CD8-positive, alpha-beta memory T cell (primary cell): ENCODE results near the gene SPRED2. TPM values are rescaled to one million over a fixed set of nuclear protein-coding genes. Genes with fewer than 3 reads are reported as not detected.
A peak's percentile ranks its signal among the peaks of the same experiment; 100 is the strongest.

Source experiments
- CTCF ChIA-PET: fragments of 350-600 bp; sonication (Branson Sonifier 250); formaldehyde crosslinking; loops from one replicate; lab custom pipeline; 2021; ENCODE audit warnings: antibody characterized with exemption; lab: Charles Lee
- POLR2A ChIA-PET: fragments of 350-600 bp; sonication (Branson Sonifier 250); formaldehyde crosslinking; loops from one replicate; lab custom pipeline; 2021; ENCODE audit warnings: antibody characterized with exemption; lab: Charles Lee
- DNase-seq, 5 donors: peaks; one replicate each; pipeline versions ENCODE4 v3.0.0 to v3.0.0-alpha.2; 2020 to 2022; ENCODE audit warnings: mixed read lengths in 1 of 5
- H3K27ac ChIP-seq: one replicate; pipeline ENCODE4 v1.7.0; 2013; ENCODE audit warnings: low read depth, mild to moderate bottlenecking, low read length, moderate library complexity
- H3K27me3 ChIP-seq: 2 replicates; pipeline ENCODE4 v1.7.0; 2013; ENCODE audit warnings: low read length, mild to moderate bottlenecking; ENCODE audit not compliant: insufficient read depth, poor library complexity, severe bottlenecking
- H3K36me3 ChIP-seq: 2 replicates; pipeline ENCODE4 v1.7.0; 2013; ENCODE audit warnings: mild to moderate bottlenecking, low read length, moderate library complexity; ENCODE audit not compliant: insufficient read depth
- H3K4me1 ChIP-seq: 2 replicates; pipeline ENCODE4 v1.7.0; 2013; ENCODE audit warnings: mild to moderate bottlenecking, low read length, moderate library complexity; ENCODE audit not compliant: insufficient read depth
- H3K4me3 ChIP-seq: 2 replicates; pipeline ENCODE4 v1.7.0; 2013; ENCODE audit warnings: mild to moderate bottlenecking, low read length
- H3K9me3 ChIP-seq: 2 replicates; pipeline ENCODE4 v1.7.0; 2013; ENCODE audit warnings: mild to moderate bottlenecking, low read length
- H3K27ac Mint-ChIP-seq, 8 donors: one replicate each; pipeline ENCODE4 v1.8.0; 2020 to 2021; ENCODE audit warnings: mixed read lengths in 8 of 8, mild to moderate bottlenecking in 6 of 8, inconsistent platforms in 3 of 8, moderate library complexity in 3 of 8
- H3K27me3 Mint-ChIP-seq, 2 donors: one replicate each; pipeline ENCODE4 v1.8.0; 2020 to 2021; ENCODE audit warnings: mixed read lengths in 2 of 2, mild to moderate bottlenecking in 1 of 2, moderate library complexity in 1 of 2
- H3K36me3 Mint-ChIP-seq, 3 donors: one replicate each; pipeline ENCODE4 v1.8.0; 2020 to 2021; ENCODE audit warnings: mixed read lengths in 3 of 3, inconsistent platforms in 1 of 3, mild to moderate bottlenecking in 1 of 3
- H3K4me1 Mint-ChIP-seq, 3 donors: one replicate each; pipeline ENCODE4 v1.8.0; 2020 to 2021; ENCODE audit warnings: mixed read lengths in 3 of 3, inconsistent platforms in 1 of 3, mild to moderate bottlenecking in 1 of 3
- H3K4me3 Mint-ChIP-seq, 7 donors: one replicate each; pipeline ENCODE4 v1.8.0; 2020 to 2021; ENCODE audit warnings: mixed read lengths in 7 of 7, mild to moderate bottlenecking in 6 of 7, moderate library complexity in 4 of 7, inconsistent platforms in 2 of 7
- H3K9me3 Mint-ChIP-seq, 5 donors: one replicate each; pipeline ENCODE4 v1.8.0; 2020 to 2022; ENCODE audit warnings: mixed read lengths in 5 of 5, mild to moderate bottlenecking in 3 of 5, moderate library complexity in 2 of 5, inconsistent platforms in 1 of 5
- polyA plus RNA-seq: library from polyadenylated mRNA; unstranded; fragments of 300-500 nt; fragmentation: Illumina TruSeq; gene quantifications from one replicate; pipeline ENCODE4 v1.2.3, GENCODE V29; 2021
- total RNA-seq, 2 experiments: library from RNA; stranded (reverse); gene quantifications; one replicate each; pipeline ENCODE4 v1.2.3, GENCODE V29; 2021

The SPRED2 gene
- total and polyA plus RNA-seq, 3 experiments from 2014 or later = 1.3 to 4.0 (median 3.0) TPM

GRCh38 chr2:65313954-65314256, 118.5 kb downstream of the SPRED2 start:
- Mint-ChIP-seq H3K4me3 (no peak overlapping the region), H3K27me3 (no peaks in the 10 kb centered on the region), H3K36me3 (peaks cover 0 to 7% (median 7%) of the 10 kb centered on the region in 3 donors), H3K27ac (no peak overlapping the region), H3K9me3 (no peaks in the 10 kb centered on the region), H3K4me1 (no peaks in the 10 kb centered on the region)
- ChIA-PET CTCF (no interaction called here), POLR2A (no interaction called here)
- H3K9me3 ChIP-seq = no peaks in the 10 kb centered on the region
- H3K27ac ChIP-seq = no peak overlapping the region
- no peaks in the 10 kb centered on the region for H3K27me3 ChIP-seq
- no peak for DNase-seq
- no peaks in the 10 kb centered on the region for H3K4me1 ChIP-seq
- H3K36me3 ChIP-seq = no peaks in the 10 kb centered on the region
- H3K4me3 ChIP-seq = no peak overlapping the region

DNA sequence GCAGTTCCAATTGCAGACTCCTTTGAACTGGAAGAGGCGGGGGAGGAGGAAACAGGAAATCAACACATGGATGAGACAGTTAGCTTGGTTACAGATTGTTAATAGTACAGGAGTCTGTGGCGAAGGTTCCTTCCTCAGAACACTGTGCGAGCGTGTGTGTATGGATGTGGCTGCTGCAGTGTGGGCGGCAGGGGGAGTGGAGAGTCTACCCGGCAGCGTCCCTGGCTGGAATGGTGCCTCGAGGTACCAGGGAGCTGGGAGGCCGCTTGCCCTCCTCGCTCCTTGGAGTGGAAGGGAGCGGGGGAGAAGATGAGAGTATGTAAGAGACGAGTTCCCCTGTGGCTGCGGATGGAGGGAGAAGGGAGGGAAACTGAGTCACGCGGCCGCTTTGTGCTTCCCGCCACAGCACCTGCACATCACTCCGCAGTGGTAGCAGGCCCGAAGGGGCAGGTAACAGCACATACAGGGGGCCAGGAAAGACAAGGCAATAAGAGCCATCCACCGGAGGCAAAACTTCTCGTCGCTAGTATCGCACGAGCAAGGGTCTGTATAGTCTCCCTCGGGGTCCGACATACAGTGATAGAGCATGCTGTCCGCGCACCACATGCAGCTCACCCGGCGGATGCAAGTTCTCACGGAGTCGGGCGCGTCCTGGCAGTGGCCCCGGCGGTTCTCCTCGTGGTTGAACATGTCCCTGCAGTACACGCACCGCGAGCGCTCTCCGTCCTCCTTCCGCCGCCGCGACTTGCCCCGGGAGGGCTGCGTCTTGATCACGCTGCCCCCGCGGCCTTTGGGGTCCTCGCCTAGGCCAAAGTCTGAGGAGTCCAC, 119.1 kb downstream of the SPRED2 start:
- POLR2A ChIA-PET = no interaction called here
- Histone ChIP-seq H3K4me1 (no peaks in the 10 kb centered on the region), H3K27me3 (no peaks in the 10 kb centered on the region), H3K27ac (no peak overlapping the region), H3K9me3 (no peaks in the 10 kb centered on the region), H3K36me3 (no peaks in the 10 kb centered on the region), H3K4me3 (no peak overlapping the region)
- Mint-ChIP-seq H3K4me1 (no peaks in the 10 kb centered on the region), H3K9me3 (no peaks in the 10 kb centered on the region), H3K36me3 (peaks cover 0 to 7% (median 7%) of the 10 kb centered on the region in 3 donors), H3K27me3 (no peaks in the 10 kb centered on the region), H3K4me3 (no peak overlapping the region), H3K27ac (no peak overlapping the region)
- DNase-seq = no peak
- CTCF ChIA-PET = no interaction called here

DNA sequence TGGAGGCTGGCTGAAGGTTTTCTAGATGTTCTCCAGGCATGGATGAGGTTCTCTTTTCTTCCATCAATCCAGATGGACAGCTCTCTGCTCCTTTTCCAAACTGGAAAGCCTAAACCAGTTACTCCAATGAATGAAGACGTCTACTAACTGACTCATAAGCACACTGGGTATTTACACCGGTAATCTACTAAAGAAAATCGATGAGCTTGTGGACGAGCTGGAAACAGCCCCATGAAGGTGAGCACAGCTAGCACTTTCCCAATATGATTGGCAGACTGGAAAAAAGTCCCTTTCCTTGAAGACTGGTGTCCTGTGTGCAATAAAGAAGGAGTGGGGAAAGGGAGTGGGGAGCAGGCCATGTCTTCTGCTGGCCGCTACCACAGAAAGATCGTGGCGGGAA, 120.8 kb downstream of the SPRED2 start:
- Mint-ChIP-seq H3K4me1 (no peaks in the 10 kb centered on the region), H3K9me3 (no peaks in the 10 kb centered on the region), H3K27ac (no peak overlapping the region), H3K4me3 (no peak overlapping the region), H3K27me3 (no peaks in the 10 kb centered on the region), H3K36me3 (peaks cover 0 to 7% (median 7%) of the 10 kb centered on the region in 3 donors)
- Histone ChIP-seq H3K36me3 (no peaks in the 10 kb centered on the region), H3K4me1 (no peaks in the 10 kb centered on the region), H3K27me3 (no peaks in the 10 kb centered on the region), H3K9me3 (no peaks in the 10 kb centered on the region), H3K4me3 (no peak overlapping the region), H3K27ac (no peak overlapping the region)
- no peak for DNase-seq
- ChIA-PET POLR2A (no interaction called here), CTCF (no interaction called here)

DNA sequence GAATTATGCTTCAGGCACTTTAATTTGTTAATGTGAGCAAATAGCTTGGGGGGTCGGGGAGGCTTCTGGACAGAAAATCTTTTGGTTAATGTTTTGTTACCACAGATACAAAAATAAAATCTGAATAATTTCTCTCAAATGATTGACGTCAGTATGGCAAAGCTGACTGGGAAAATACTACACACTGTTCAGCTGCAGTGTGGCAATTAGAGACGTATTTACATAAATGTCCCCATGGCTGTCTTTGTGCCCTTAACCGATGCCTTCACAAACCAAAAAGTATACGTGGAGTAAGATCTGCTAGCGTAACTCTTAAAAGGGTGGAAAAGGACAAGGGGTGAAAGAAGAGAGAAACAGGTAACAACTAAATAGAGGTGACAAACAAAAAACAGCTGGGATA, 121.3 kb downstream of the SPRED2 start:
- CTCF ChIA-PET = interaction anchor here (1.1 kb wide), 1 partner anchor 10 kb away, joined by 4 read pairs; no protein-coding TSS in a partner anchor
- DNase-seq = no peak
- no peaks in the 10 kb centered on the region for H3K9me3 ChIP-seq

DNA sequence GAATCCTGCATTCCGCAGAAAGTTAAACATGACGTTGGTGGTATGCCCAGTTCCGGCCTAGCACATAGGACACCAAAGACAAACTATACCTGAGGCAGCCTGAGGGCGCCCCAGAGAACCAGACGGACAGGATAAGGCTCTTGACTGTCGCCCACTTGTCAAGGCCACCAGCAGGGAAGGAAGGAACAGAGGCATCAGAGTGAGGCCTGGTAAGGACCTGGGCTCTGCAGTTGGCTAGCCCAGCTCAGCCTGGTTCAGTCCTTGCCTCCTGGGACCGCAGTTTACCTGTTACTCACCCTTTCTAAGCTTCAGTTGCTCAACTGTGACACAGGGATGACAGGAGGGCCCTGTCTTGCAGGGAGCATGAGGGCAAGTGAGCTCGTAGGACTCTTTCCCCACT, 122.7 kb downstream of the SPRED2 start:
- Mint-ChIP-seq H3K4me3 (no peak overlapping the region), H3K27ac (no peak overlapping the region), H3K9me3 (no peaks in the 10 kb centered on the region), H3K36me3 (peaks cover 0 to 7% (median 7%) of the 10 kb centered on the region in 3 donors), H3K4me1 (no peaks in the 10 kb centered on the region), H3K27me3 (no peaks in the 10 kb centered on the region)
- Histone ChIP-seq H3K27me3 (no peaks in the 10 kb centered on the region), H3K9me3 (no peaks in the 10 kb centered on the region), H3K4me1 (no peaks in the 10 kb centered on the region), H3K27ac (no peak overlapping the region), H3K4me3 (no peak overlapping the region), H3K36me3 (no peaks in the 10 kb centered on the region)
- CTCF ChIA-PET = interaction anchor here (0.5 kb wide), 1 partner anchor 712 kb away, joined by 3 read pairs; no protein-coding TSS in a partner anchor
- DNase-seq = no peak
- POLR2A ChIA-PET = interaction anchor here (0.7 kb wide), 1 partner anchor 34 kb away, joined by 3 read pairs; no protein-coding TSS in a partner anchor

More for the DNA sequence above, 121.3 kb downstream of the SPRED2 start:
- Mint-ChIP-seq H3K27me3 (no peaks in the 10 kb centered on the region), H3K27ac (no peak overlapping the region), H3K36me3 (peaks cover 0 to 7% (median 7%) of the 10 kb centered on the region in 3 donors), H3K9me3 (no peaks in the 10 kb centered on the region), H3K4me3 (no peak overlapping the region), H3K4me1 (no peaks in the 10 kb centered on the region)
- Histone ChIP-seq H3K27me3 (no peaks in the 10 kb centered on the region), H3K4me1 (no peaks in the 10 kb centered on the region), H3K27ac (no peak overlapping the region), H3K4me3 (no peak overlapping the region), H3K36me3 (no peaks in the 10 kb centered on the region)
- POLR2A ChIA-PET = no interaction called here

DNA sequence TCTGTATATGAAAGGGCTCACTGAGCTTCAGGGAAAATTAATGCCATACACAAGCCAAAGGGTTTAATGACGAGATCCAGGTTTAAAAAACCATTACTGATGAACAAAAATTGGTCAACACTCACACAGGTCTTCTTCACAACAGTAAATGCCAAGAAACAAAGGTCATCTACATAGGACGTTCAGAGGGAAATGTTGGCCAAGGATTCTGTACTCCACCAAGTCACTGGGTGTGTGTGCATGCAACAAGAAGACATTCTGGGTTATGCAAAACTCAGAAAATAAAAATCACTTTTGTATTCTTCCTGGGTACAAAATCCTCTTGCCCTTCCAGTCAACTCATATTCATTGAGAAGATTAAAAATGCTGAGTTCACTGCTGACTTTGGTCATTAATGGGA, 126.5 kb downstream of the SPRED2 start:
- H3K4me1 ChIP-seq = peaks cover 19% of the 10 kb centered on the region
- H3K27ac Mint-ChIP-seq = no peak overlapping the region
- peaks cover 0 to 4% of the 10 kb centered on the region in 2 donors for H3K27me3 Mint-ChIP-seq
- POLR2A ChIA-PET = no interaction called here
- no peaks in the 10 kb centered on the region for H3K36me3 ChIP-seq
- no peak overlapping the region for H3K4me3 ChIP-seq
- H3K9me3 ChIP-seq = no peaks in the 10 kb centered on the region
- H3K4me1 Mint-ChIP-seq = peaks cover 18 to 20% (median 19%) of the 10 kb centered on the region in 3 donors
- no peaks in the 10 kb centered on the region for H3K36me3 Mint-ChIP-seq
- DNase-seq = no peak
- H3K4me3 Mint-ChIP-seq = no peak overlapping the region
- no peak overlapping the region for H3K27ac ChIP-seq
- no peaks in the 10 kb centered on the region for H3K27me3 ChIP-seq
- CTCF ChIA-PET = no interaction called here
- H3K9me3 Mint-ChIP-seq = no peaks in the 10 kb centered on the region

DNA sequence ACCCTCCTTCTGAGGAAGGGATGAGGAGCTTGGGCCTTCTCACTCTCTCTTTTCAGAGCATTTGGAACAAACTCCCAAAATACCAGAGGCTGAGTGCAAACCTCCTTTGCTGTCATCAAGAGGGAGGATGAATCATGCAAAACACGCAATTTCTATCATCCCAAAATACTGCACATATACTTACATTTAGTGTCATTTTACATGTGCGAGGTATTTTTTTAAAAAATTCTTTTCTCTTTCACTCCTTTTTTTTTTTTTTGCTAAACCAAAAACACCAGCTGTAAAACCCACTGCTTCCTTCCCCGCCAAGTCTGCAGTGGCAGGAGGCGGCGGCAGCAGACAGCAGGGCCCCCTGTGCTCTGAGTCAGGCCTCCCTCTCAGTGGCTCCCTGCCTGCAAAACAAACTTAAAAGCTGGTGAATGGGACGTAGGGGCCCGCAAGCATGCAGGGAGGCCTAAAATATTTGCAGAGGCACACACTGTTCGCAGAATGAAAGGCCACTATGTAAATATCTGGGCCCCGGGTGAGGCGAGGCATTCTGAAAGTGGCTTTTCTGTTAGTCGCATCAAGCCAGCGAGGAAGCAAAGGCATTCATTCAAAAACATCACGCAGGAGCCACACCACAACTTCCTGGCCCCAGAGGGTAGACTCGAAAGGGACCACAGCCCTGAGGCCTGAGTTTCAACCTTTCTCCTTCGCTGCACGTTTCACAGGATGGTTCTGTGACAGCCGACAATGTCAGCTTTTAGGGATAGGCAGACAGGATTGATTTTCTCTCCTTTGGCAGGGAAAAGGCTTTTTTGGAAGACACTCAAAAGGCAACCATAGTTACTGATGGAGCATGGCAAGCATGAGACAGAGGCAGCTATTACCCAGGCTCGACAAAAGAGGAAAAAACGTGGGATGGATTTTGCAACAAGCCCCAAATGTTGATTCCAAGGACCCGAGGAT, 131.4 kb downstream of the SPRED2 start:
- H3K27ac Mint-ChIP-seq = peak overlapping the region; percentile 52 to 95 (median 86)
- H3K4me1 Mint-ChIP-seq = peaks cover 32 to 40% (median 36%) of the 10 kb centered on the region in 3 donors

More for the DNA sequence above, 131.4 kb downstream of the SPRED2 start:
- CTCF ChIA-PET = interaction anchor here (0.7 to 1.9 kb wide), 2 partner anchors 10 to 207 kb away, joined by 3 to 4 read pairs; no protein-coding TSS in a partner anchor
- H3K36me3 Mint-ChIP-seq = no peaks in the 10 kb centered on the region
- Histone ChIP-seq H3K9me3 (no peaks in the 10 kb centered on the region), H3K36me3 (no peaks in the 10 kb centered on the region), H3K4me3 (peak overlapping the region; percentile 53), H3K27ac (peak overlapping the region; percentile 28), H3K27me3 (no peaks in the 10 kb centered on the region), H3K4me1 (peaks cover 37% of the 10 kb centered on the region)
- POLR2A ChIA-PET = interaction anchor here (0.5 to 1.0 kb wide), 3 partner anchors 74 to 819 kb away, joined by 4 to 7 read pairs (median 5); partner anchors contain the start of genes ACTR2 and CEP68
- peaks cover 0 to 1% (median 0%) of the 10 kb centered on the region in 5 donors for H3K9me3 Mint-ChIP-seq
- H3K27me3 Mint-ChIP-seq = peaks cover 4 to 10% of the 10 kb centered on the region in 2 donors
- peak; percentile 46 to 84 (median 76) for DNase-seq
- H3K4me3 Mint-ChIP-seq = peak overlapping the region; percentile 80 to 91 (median 82)
